Activated CD8-positive, alpha-beta memory T cell treated with anti-CD3 and anti-CD28 coated beads for 48 hours (primary cell): ENCODE results near the gene CEP112.

Experiments used
- DNase-seq, 3 experiments: peaks; one replicate each; pipeline ENCODE4 v3.0.0-alpha.2; 2020; ENCODE audit warnings: low read depth in 2 of 3, low spot score in 2 of 3

CEP112 gene

DNA sequence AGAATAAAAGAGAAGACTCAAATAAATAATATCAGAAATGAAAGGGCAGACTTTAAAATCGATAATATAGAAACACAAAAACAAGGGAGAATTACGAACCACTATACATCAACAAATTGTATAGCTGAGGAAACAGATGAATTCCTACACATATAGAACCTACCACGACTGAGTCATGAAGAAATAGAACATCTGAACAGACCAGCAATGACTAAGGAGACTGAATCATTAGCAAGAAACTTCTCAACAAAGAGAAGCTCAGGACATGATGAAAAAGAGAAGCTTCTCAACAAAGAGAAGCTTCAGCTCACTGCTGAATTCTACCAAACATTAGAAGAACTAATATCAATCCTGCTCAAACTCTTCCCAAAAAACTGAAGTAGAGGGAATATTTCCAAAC is 255.9 kb downstream of the CEP112 start:
- DNase-seq: no peak

DNA sequence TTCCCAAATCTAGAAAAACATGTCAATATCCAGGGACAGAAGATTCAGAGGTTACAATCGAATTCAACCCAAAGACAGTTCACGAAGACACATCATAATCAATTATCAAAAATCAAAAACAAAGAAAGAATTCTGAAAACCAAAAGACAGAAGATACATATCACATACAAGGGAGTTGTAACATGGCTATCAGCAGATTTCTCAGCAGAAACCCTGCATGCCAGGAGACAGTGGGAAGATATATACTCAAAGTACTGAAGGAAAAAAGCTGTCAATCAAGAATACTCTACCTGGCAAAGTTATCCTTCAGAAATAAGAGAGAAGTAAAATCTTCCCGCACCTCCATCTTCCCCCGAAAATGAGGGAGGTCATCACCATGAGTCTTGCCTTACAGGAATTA is 258.6 kb downstream of the CEP112 start:
- DNase-seq: no peak

DNA sequence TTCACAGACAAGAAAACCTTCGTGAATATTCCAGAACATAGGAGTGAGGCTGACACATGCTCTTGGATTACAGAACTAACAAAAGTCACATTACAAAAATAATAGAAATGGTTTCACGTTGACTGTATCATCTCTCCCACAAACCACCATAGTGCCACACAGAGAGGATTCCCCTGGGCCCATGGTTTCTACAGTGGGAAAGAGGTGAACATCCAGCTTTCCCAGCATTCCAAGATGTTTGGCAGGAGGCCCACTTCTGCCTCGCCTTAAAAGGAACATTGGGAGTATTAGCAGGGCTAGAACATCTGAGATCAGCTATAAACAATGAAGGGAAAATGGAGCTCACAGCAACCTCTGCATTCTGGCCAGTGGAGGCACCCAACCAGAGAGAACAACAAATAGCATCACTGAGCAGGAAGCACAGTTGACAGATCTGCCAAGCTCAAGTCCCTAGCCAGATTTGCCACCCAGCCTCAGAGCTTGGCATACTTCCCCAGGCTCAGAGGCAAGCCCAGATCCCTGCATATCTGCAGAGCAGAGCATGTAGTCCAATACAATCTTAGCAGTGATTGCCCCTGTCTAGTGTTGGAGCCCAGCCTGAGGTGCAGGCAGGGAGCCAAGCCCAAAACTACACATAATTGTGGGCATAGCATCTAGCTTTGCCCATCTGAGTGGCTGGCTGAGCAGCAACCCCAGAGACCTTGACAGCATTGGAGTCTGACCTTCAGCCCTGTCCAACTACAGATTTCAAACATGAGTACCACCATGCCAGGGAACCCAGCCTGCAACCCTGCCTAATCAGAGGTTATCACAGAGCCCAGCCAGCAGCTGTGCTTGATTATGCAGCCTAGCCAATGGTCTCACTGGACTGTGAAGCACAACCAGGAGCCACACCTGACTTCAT is 260.4 kb downstream of the CEP112 start:
- DNase-seq: no peak

DNA sequence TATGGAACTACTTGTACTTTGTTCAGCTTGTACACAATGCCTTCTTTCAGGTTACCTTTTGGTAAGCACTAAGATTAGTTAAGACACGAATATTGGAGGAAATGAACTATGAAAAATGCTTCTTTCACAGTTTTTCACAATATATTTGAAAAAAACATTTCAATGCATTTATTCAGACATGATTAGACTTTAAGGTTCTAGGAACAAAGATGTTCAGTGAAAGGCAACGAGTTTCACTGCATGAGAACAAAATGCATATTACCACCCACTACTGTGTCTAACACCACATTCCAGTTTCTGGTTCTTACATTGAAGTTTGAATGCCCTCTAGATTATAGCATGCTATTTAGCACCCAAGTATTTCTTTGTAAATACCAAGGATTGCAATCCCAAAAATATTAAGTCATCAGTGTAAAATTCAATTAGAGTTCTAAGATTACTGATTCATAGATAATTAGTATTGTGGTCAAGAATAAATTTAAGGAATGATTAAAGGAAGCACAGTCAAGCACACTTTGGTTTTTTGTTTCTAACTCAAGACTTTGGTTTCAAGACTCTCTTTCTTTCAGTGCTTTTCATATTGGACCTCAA is 261.7 kb downstream of the CEP112 start:
- DNase-seq: no peak

DNA sequence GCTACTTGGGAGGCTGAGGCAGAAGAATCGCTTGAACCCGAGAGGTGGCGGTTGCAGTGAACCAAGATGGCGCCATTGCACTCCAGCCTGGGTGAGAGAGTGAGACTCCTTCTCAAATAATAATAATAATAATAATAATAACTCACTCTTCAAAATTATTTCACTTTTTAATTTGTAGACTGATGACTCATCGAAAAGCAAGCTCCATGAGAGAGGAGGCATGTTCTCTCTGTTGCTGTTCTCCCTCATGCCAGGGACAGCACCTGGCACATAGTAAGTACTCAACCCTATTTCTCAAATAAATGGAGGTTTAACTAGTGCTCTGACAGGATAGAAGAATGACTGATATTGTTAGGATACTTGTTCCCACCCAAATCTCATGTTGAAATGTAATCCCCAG is 265.3 kb downstream of the CEP112 start:
- DNase-seq: no peak

DNA sequence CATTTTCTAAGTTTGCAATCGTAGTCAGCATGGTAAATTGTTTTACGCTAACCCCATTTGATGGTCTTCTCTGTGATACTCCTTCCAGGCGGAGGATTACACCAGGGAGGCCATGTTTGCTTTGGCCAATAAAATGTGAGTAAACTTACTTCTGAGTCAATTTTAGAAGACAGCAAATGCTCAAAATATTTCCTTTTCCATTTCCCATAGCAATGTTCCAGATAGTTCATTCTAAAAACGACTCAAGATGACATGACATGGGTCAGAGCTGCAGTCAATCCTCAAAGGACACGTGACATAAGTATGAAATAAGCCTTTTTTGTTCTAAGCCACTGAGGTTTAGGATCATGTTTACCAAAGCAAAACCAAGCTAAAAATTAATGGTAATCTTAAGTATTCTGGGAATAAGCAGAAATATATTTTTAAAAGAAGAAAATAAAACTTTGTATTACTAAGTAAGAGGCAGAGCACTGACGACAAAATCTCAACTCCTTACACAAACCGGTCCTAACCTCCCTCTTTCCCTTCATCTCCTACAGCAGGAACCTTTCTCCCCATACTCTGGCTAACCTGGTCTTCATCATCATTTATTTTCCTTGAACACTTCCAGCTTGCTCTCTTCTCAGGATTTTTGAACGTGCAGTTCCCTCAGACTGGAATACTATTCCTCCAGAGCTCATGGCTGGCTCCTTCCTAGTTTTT is 266.2 kb downstream of the CEP112 start:
- DNase-seq: no peak

DNA sequence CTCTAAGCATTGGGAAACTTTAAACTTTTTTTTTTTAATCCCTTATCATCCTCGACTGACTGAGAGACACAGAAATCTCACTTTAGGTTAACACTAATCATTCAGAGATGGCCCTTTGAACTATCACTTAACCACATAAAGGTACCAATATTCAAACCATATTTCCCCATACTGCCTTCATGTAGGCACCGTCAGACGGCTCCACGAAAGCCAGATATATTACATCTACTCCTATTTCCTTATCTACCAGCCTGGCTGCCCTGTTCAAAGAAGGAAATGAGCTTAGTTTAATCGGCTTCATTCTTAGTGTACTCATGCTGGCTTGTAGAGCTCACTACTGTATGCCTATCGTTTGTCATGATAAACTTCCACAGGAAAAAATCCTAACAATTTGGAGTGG is 270.9 kb downstream of the CEP112 start:
- no peak for DNase-seq

DNA sequence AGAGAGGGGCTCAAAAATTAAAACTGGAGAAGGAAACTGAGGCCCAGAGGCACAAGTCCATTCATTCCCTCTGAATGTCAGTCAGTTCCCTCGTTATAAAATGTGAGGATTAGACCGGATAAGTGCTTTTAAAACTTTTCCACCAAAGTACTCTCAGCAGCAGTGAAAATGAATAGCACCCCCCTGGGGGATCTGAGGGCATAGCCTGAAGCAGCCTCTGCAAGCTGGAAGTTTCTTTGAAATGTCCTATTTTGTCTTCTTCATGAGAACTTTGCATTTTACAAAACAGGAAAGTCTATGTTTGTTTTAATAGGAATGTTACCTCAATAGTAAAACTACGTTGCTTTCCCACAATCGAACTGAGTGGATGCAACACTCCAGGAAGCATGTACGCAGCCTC is 273.0 kb downstream of the CEP112 start:
- no peak for DNase-seq

DNA sequence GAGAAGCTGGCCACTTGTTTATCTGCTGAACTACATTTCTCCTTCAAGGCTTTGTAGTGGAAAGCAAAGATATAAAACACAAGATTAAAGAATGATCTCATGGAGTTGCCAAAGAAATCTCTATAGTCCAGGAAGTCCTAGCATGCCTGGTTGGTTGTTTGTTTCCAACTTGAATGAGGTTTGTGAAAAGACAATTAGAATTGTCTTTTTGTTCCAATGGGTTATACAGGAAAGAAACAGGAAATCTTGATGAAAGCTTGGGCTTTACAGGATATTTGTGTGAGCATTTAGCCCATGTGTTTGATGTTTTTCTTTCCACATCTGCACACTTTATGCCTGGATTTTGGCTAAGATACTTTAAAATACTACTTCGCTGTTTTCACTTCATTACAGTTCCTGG is 273.4 kb downstream of the CEP112 start:
- DNase-seq: no peak

DNA sequence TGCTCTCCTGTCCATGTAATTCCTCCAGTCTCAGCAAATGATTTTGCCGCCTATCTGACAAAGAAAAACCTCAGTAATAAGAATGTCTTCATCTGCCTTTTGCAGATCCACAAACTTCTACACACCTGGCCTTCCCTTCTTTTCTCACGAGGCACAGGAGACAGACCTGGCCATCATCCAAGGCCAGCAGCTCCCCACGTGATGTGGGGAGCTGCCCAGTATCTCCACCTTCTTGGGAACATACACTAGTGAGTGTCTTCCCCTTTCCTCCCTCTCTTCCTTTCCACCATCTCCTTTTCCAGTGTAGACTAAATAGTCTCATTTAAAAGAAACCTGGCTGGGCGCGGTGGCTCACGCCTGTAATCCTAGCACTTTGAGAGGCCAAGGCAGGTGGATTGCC is 274.4 kb downstream of the CEP112 start:
- DNase-seq: no peak

DNA sequence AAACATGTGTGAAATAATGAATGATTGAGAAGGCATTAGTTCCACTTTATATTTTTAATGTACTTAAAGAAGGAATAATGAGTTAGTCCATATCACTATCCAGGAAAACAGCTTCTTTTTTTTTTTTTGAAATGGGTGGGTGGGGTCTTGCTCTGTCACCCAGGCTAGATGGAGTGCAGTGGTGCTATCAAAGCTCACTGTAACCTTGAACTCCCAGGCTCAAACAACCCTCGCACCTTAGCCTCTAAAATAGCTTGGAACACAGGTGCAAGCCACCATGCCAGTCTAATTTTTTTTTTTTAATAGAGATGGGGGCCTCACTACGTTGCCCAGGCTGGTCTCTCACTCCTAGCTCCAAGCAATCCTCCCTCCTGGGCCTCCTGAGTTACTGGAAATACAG is 275.5 kb downstream of the CEP112 start:
- DNase-seq: no peak

DNA sequence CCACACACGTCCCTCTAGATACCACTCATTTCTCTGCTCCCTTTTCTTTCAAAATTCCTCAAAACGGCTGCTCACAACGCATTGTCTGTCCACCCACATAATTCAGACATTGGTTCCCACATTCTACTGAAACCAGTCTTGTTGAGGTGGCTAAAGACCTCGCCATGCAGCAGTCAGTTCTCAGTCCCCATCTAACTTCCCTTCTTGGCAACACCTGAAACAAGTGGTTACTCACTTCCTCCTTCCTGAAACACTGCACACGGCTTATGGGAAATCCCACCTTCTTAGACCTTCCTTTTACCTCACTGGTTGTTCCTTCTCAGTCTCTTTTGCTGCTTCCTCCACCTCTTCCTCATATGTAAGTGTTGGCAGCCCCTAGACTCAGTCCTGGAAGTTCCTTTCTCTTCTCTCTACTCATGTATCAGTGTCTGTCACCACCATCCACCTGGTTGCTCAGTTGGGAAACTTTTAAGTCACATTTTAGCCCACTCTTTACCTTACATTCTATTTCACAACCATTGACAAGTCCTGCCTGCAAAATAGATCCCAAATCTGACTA is 277.1 kb downstream of the CEP112 start:
- DNase-seq: no peak

DNA sequence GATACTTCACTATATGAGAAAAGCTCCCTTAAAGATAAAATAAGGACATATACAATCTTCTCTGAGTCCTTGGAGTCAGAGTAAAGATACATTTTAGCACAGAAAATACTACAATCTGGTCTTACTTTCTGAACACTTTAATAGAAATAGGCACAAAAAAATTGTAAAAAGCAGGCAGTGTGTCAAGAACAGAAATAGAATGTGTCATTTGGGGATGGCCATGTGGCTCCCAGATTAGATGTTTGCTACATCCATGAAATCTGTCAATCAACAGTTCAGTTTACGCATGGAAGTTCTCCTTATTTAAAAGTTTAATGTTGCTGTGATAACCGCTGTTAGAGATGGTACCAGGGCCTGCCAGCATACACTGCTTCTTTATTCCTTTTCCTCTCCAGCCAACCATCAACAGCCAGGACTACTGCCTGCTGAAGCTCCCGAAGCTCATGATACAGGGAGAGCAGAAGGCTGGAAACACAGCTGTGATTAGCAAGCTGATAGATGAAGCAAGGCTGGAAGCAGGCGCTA is 278.5 kb downstream of the CEP112 start:
- no peak for DNase-seq

DNA sequence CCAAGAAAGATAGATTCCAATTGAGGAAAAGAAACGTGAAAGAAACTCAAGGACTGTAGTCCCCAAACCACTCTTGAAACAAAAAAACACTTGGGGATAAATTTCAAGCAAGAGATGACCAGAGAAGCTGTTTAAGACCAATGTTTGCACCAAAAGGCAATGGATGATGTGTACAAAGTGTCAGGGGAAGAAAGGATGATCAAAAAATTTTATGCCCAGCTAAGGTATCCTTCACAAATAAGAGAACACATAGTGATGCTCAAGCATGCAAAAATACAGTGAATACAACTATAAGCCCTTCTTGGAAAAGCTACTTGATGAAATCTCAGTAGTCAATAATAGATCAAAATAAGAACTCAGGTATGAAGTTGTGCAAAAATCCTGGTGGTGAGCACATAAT is 281.1 kb downstream of the CEP112 start:
- no peak for DNase-seq

DNA sequence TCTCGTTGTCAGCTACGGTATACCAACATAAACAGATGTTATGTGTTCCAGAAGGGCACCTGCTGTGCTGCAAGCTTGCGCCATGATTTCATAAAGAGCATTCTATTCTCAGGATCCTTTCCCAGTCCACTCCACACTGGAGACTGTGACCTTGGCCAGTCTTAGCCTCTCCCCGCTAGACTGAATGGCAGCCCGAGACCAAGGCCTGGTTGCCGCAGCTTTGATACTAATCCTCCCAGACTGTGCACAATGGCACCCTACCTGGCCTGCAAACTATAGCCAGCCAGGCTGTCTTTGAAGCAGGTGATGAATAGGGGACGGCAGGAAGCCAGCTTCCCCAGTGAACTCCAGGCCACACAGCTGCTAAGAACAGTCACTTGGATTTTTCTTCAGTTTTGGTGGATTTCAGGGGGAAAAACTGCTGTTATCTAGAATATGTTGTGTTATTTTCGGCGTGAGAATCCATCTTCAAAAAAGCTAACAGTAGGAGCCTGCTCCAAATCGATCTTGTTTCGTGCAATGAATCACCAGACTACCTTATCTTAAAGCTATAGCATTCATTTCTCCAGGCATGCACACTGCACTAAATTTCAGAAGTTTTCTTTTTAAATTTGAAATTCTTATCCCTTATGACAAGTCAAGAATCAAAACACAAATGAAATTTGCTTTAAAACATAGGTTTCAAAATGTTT is 289.0 kb downstream of the CEP112 start:
- DNase-seq: no peak

DNA sequence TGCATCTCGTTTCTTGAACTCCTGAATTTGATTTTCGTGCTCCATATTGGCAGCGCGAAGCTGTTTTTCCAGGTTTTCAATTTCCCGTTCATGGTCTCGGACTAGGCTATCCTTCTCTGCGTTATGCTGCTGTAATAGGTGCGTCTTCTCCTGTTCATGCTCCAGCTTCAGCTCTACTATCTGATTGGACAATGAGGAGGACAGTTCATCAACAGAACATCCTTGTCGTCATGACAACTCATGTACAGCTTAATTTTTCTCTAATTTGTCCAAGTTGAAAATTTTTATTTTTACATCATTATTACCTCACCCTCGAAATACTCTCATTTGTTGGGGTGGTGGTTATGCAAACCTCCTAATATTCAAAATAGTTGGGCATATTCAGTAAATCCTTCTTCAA is 289.8 kb downstream of the CEP112 start:
- DNase-seq: no peak

DNA sequence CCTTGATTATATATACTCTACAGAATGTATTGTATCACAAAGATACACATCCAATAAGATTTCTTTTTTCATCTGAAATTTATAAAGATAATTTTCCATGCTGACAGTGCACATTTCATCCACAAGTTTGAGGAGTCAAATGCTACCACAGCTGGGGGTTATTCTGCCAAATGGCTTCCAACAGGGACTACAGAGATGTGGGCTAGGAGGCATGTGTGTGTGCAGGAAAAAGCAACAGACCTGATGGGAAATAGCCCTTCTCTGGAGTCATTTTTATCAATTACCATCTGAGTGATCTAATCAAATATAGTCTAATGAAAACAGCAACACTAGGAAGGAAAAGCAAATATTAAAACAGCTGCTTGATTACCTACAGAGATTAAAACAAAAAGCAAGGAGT is 290.5 kb downstream of the CEP112 start:
- no peak for DNase-seq

DNA sequence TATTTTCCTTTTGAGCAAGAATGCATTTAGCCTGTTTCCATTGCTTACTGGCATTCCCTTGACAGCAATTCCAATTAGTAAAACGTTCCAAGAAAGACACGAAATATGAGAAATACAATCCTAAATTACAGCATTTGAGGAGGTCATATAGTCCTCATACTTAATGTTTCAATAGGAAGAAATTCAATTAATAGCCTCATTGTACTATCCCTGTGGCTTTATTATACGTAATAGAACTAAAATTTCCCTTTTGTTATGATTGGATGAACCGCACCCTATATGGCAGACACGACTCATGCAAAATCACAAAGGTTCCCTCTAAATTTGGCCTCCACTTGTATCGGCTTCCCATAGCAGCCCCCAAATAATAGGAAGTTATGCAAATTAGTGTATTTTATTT is 291.7 kb downstream of the CEP112 start:
- no peak for DNase-seq

DNA sequence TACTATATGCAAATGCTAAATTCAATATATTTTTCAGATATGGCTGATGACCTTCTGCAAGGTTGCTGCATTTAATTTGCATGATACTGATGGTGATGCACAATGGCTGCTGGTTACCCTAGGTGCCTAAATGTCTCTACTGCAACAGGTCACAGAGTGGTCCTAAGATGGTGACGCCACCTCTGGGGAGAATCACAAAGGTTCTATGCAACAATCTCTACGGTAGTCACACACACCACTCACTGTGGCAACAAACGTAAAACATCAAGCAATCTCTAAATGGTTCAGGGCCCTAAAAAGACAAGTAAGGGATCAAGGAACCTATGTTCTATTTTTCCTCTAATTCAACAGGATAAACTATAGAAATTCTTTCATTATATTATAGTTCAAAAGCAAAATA is 293.3 kb downstream of the CEP112 start:
- DNase-seq: no peak

DNA sequence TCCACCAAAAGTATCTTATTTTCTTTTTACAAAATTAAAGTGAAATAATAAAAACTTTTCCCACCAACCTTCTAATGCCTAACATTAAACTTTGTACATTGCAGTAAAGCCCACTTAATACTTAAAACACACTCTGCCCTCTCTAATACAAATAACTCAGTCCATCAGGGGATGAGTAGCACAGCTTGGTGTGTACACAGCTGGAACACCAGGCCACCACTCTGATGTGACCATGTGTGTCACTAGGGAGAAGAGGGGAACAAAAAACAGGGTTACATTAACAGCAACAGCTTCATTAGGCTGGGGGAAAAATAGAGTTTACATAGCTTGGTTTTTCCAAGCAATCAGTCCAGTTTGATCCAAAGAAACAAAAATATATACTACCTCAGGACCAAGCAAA is 295.0 kb downstream of the CEP112 start:
- DNase-seq: no peak

DNA sequence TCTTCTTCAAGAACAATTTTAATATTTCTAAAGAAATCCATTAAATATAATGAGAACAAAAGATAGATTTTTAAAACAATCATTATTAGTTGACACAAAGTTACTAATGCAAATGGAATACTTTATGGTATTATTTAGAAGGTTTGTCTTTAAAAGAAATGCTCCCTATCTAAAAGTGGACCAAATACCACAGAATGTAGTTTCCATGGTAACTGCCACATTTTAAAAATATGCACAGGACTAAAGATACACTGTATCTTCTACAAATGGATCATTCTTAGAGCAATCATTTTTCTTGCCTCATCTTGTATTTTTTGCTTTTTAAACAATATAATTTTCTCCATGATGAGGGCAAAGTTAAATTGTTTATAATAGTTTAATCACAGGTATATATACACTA is 296.0 kb downstream of the CEP112 start:
- no peak for DNase-seq
